Measurements from ENCODE around the gene PTOV1.

GRCh38 chr19:49806620-49806959 is 44.4 kb upstream of the PTOV1 start:
- TF ChIP-seq CTCF (IDR thresholded peaks at IDR 0.05) (no peak), POLR2A (IDR thresholded peaks at IDR 0.05) (no peak), EP300 (IDR thresholded peaks at IDR 0.05) (no peak)
